ENCODE data around the gene OSBPL5.

OSBPL5 gene

GRCh38 chr11:3202759-3203158 is 37.6 kb upstream of the OSBPL5 start:
- Histone ChIP-seq H3K4me2 (ENCODE audit: low read length) (no peak overlapping the region), H4K20me1 (ENCODE audit: insufficient read depth, low read length) (no peaks in the 10 kb centered on the region), H3K27me3 (ENCODE audit: low read depth, low read length) (peaks cover 5% of the 10 kb centered on the region; the same call in 1 of the 2 replicates), H3K9me3 (ENCODE audit: insufficient read depth, low read length) (no peaks in the 10 kb centered on the region), H3K27ac (ENCODE audit: low read length) (no peak overlapping the region), H2AFZ (ENCODE audit: low read depth, low read length) (no peak overlapping the region), H3K9ac (ENCODE audit: low read length) (no peak overlapping the region), H3K79me2 (ENCODE audit: low read length) (no peaks in the 10 kb centered on the region), H3K4me1 (ENCODE audit: low read length) (no peaks in the 10 kb centered on the region), H3K4me3 (ENCODE audit: low read length) (no peak overlapping the region), H3K36me3 (replicated peaks; ENCODE audit: low read depth, low read length) (no peaks in the 10 kb centered on the region)
- TF ChIP-seq EZH2phosphoT487 (IDR thresholded peaks at IDR 0.05; ENCODE audit: low read depth), result no peak

- H3K27me3 ChIP-seq (ENCODE audit: low read depth, low read length), result peaks cover 5% of the 10 kb centered on the region; the same call in 1 of the 2 replicates
- H3K9me3 ChIP-seq (ENCODE audit: insufficient read depth, low read length), result no peaks in the 10 kb centered on the region
- no peaks in the 10 kb centered on the region for H4K20me1 ChIP-seq (ENCODE audit: insufficient read depth, low read length)
- H2AFZ ChIP-seq (ENCODE audit: low read depth, low read length), result no peak overlapping the region
- H3K4me2 ChIP-seq (ENCODE audit: low read length), result no peak overlapping the region
- H3K4me1 ChIP-seq (ENCODE audit: low read length), result no peaks in the 10 kb centered on the region
- H3K36me3 ChIP-seq (replicated peaks; ENCODE audit: low read depth, low read length), result no peaks in the 10 kb centered on the region
- no peak overlapping the region for H3K4me3 ChIP-seq (ENCODE audit: low read length)
- no peaks in the 10 kb centered on the region for H3K79me2 ChIP-seq (ENCODE audit: low read length)
- no peak for TF ChIP-seq EZH2phosphoT487 (IDR thresholded peaks at IDR 0.05; ENCODE audit: low read depth)
- TF ChIP-seq CTCF (IDR thresholded peaks at IDR 0.05; ENCODE audit: low read depth, low read length), result no peak
- no peak overlapping the region for H3K27ac ChIP-seq (ENCODE audit: low read length)
- H3K9ac ChIP-seq (ENCODE audit: low read length), result no peak overlapping the region
Observed at GRCh38 chr11:3202305-3202704, 37.2 kb upstream of the OSBPL5 start.

- Histone ChIP-seq H3K27me3 (ENCODE audit: low read depth, low read length) (peaks cover 5% of the 10 kb centered on the region; the same call in 1 of the 2 replicates), H3K4me2 (ENCODE audit: low read length) (no peak overlapping the region), H3K9ac (ENCODE audit: low read length) (no peak overlapping the region), H3K9me3 (ENCODE audit: insufficient read depth, low read length) (no peaks in the 10 kb centered on the region), H3K27ac (ENCODE audit: low read length) (no peak overlapping the region), H3K4me1 (ENCODE audit: low read length) (no peaks in the 10 kb centered on the region), H3K36me3 (replicated peaks; ENCODE audit: low read depth, low read length) (no peaks in the 10 kb centered on the region), H2AFZ (ENCODE audit: low read depth, low read length) (no peak overlapping the region), H3K79me2 (ENCODE audit: low read length) (no peaks in the 10 kb centered on the region), H3K4me3 (ENCODE audit: low read length) (no peak overlapping the region), H4K20me1 (ENCODE audit: insufficient read depth, low read length) (no peaks in the 10 kb centered on the region)
- TF ChIP-seq EZH2phosphoT487 (IDR thresholded peaks at IDR 0.05; ENCODE audit: low read depth) (no peak), CTCF (IDR thresholded peaks at IDR 0.05; ENCODE audit: low read depth, low read length) (no peak)
Observed at GRCh38 chr11:3201677-3202181, 36.6 kb upstream of the OSBPL5 start.

- no peaks in the 10 kb centered on the region for H3K79me2 ChIP-seq (ENCODE audit: low read length)
- no peaks in the 10 kb centered on the region for H4K20me1 ChIP-seq (ENCODE audit: insufficient read depth, low read length)
- H3K27me3 ChIP-seq (ENCODE audit: low read depth, low read length), result peaks cover 5% of the 10 kb centered on the region; the same call in 1 of the 2 replicates
- H3K4me1 ChIP-seq (ENCODE audit: low read length), result no peaks in the 10 kb centered on the region
- H3K4me3 ChIP-seq (ENCODE audit: low read length), result no peak overlapping the region
- H3K36me3 ChIP-seq (replicated peaks; ENCODE audit: low read depth, low read length), result no peaks in the 10 kb centered on the region
- no peaks in the 10 kb centered on the region for H3K9me3 ChIP-seq (ENCODE audit: insufficient read depth, low read length)
- H3K4me2 ChIP-seq (ENCODE audit: low read length), result no peak overlapping the region
- TF ChIP-seq EZH2phosphoT487 (IDR thresholded peaks at IDR 0.05; ENCODE audit: low read depth), result no peak
- TF ChIP-seq CTCF (IDR thresholded peaks at IDR 0.05; ENCODE audit: low read depth, low read length), result no peak
- no peak overlapping the region for H2AFZ ChIP-seq (ENCODE audit: low read depth, low read length)
- no peak overlapping the region for H3K27ac ChIP-seq (ENCODE audit: low read length)
- H3K9ac ChIP-seq (ENCODE audit: low read length), result no peak overlapping the region
Observed at GRCh38 chr11:3201112-3201581, 36.0 kb upstream of the OSBPL5 start.
